ENCODE measurements around the gene TRIM62. TPM values are rescaled to one million over a fixed set of nuclear protein-coding genes. Genes with fewer than 3 reads are reported as not detected.

Gene TRIM62
- total and polyA plus RNA-seq, 10 donors = 2.5 to 16.1 (median 9.2) TPM

GRCh38 chr1:33147275-33147996 lies 34.4 kb downstream of the TRIM62 start:
- Histone ChIP-seq H3K4me3 (no peak overlapping the region), H3K27ac (no peak overlapping the region), H3K36me3 (peaks cover 0 to 79% (median 16%) of the 10 kb centered on the region in 6 donors), H3K9me3 (no peaks in the 10 kb centered on the region), H3K4me1 (no peaks in the 10 kb centered on the region), H3K27me3 (replicated peaks in 1 of 7) (no peaks in the 10 kb centered on the region)
- TF ChIP-seq POLR2AphosphoS5 (IDR thresholded peaks at IDR 0.05) = peak in 1 of 3 donors; percentile 25
- TF ChIP-seq POLR2A (IDR thresholded peaks at IDR 0.05) = no peak
- intact Hi-C loops (cut with DNase I; ENCODE audit: low total_unique reads) = no loop called here
- 96 to 98% (median 97%) methylated on average over 21 to 30 of the region's 30 CpGs for WGBS, 5 donors
- no peak for DNase-seq

GRCh38 chr1:33146003-33146402 lies 35.8 kb downstream of the TRIM62 start:
- intact Hi-C loops (cut with DNase I; ENCODE audit: low total_unique reads) = no loop called here
- no peak for TF ChIP-seq CTCF (IDR thresholded peaks at IDR 0.05 in 8 of 11, conservative IDR thresholded peaks at IDR 0.05 in 3 of 11)
- no peak for TF ChIP-seq POLR2A (IDR thresholded peaks at IDR 0.05)
- no peak for TF ChIP-seq POLR2AphosphoS5 (IDR thresholded peaks at IDR 0.05)
- H3K27me3 ChIP-seq (replicated peaks in 1 of 7) = no peaks in the 10 kb centered on the region

GRCh38 chr1:33143698-33144097 lies 38.1 kb downstream of the TRIM62 start:
- peaks cover 0 to 46% (median 16%) of the 10 kb centered on the region in 6 donors for H3K36me3 ChIP-seq
- DNase-seq = no peak
- WGBS, 5 donors = 77 to 94% (median 87%) methylated on average over 2 of the region's 2 CpGs
- H3K9me3 ChIP-seq = no peaks in the 10 kb centered on the region
- peaks cover 0 to 7% (median 0%) of the 10 kb centered on the region in 6 donors for H3K4me1 ChIP-seq
- H3K27ac ChIP-seq = no peak overlapping the region
- no peak overlapping the region for H3K4me3 ChIP-seq
- H3K27me3 ChIP-seq (replicated peaks in 1 of 7) = no peaks in the 10 kb centered on the region
- intact Hi-C loops (cut with DNase I; ENCODE audit: low total_unique reads) = no loop called here
- TF ChIP-seq POLR2AphosphoS5 (IDR thresholded peaks at IDR 0.05) (no peak), POLR2A (IDR thresholded peaks at IDR 0.05) (no peak), CTCF (IDR thresholded peaks at IDR 0.05 in 8 of 11, conservative IDR thresholded peaks at IDR 0.05 in 3 of 11) (no peak)

More at GRCh38 chr1:33146003-33146402, 35.8 kb downstream of the TRIM62 start:
- Histone ChIP-seq H3K4me1 (peaks cover 0 to 7% (median 0%) of the 10 kb centered on the region in 6 donors), H3K36me3 (peaks cover 0 to 68% (median 16%) of the 10 kb centered on the region in 6 donors), H3K9me3 (no peaks in the 10 kb centered on the region), H3K27ac (no peak overlapping the region), H3K4me3 (no peak overlapping the region)
- no peak for DNase-seq
- 60 to 95% (median 67%) methylated on average over 3 of the region's 3 CpGs for WGBS, 5 donors

GRCh38 chr1:33143176-33143575 lies 38.7 kb downstream of the TRIM62 start:
- WGBS, 5 donors = 67 to 94% (median 81%) methylated on average over 4 of the region's 4 CpGs
- Histone ChIP-seq H3K27me3 (replicated peaks in 1 of 7) (no peaks in the 10 kb centered on the region), H3K9me3 (no peaks in the 10 kb centered on the region), H3K4me3 (no peak overlapping the region), H3K36me3 (peaks cover 0 to 46% (median 16%) of the 10 kb centered on the region in 6 donors), H3K27ac (no peak overlapping the region), H3K4me1 (peaks cover 0 to 7% (median 0%) of the 10 kb centered on the region in 6 donors)
- TF ChIP-seq POLR2AphosphoS5 (IDR thresholded peaks at IDR 0.05) (no peak), POLR2A (IDR thresholded peaks at IDR 0.05) (no peak), CTCF (IDR thresholded peaks at IDR 0.05 in 8 of 11, conservative IDR thresholded peaks at IDR 0.05 in 3 of 11) (no peak)
- intact Hi-C loops (cut with DNase I; ENCODE audit: low total_unique reads) = no loop called here
- no peak for DNase-seq
